ENCODE measurements around the gene PTPRN2. TPM values are rescaled to one million over a fixed set of nuclear protein-coding genes. Genes with fewer than 3 reads are reported as not detected.

PTPRN2 gene
- total RNA-seq, 4 donors from 2014 or later: 14.9 to 34.3 (median 21.3) TPM

GRCh38 chr7:158067219-158067930 lies 520.2 kb downstream of the PTPRN2 start:
- H3K4me3 ChIP-seq: no peak overlapping the region
- H3K9me3 ChIP-seq: no peaks in the 10 kb centered on the region
- H3K36me3 ChIP-seq: no peaks in the 10 kb centered on the region
- DNase-seq: peak in 2 of 3 donors; percentile 28 to 30
- no peak overlapping the region for H3K27ac ChIP-seq
- no peaks in the 10 kb centered on the region for H3K4me1 ChIP-seq
- TF ChIP-seq CTCF (IDR thresholded peaks at IDR 0.05): no peak
- TF ChIP-seq POLR2A (IDR thresholded peaks at IDR 0.05): no peak
- no peaks in the 10 kb centered on the region for H3K27me3 ChIP-seq

- TF ChIP-seq POLR2A (IDR thresholded peaks at IDR 0.05): no peak
- TF ChIP-seq CTCF (IDR thresholded peaks at IDR 0.05): no peak
- Histone ChIP-seq H3K4me1 (no peaks in the 10 kb centered on the region), H3K36me3 (no peaks in the 10 kb centered on the region), H3K4me3 (no peak overlapping the region), H3K27ac (no peak overlapping the region), H3K9me3 (no peaks in the 10 kb centered on the region), H3K27me3 (no peaks in the 10 kb centered on the region)
- DNase-seq: peak in 1 of 3 donors; percentile 9
Observed at GRCh38 chr7:158066085-158066484, 521.5 kb downstream of the PTPRN2 start.

DNA sequence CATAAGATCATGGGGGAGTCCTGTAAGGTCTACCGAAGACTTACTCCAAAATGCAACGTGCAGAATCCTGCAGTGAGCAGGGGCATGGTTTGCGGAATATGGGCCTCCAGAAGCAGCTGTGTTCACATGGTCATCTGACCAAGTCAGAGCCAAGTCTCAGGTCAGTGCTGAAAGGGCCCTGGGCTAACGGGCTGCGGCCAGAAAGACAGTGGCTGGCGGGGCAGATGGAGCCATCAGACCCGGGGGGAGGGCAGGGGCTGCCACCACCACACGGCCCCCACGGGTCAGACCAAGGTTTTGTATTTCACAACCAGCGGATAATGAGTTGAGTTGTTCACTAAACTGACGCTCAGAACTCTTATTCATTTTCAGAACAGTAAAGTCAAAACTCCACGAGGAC lies 522.3 kb downstream of the PTPRN2 start:
- no peaks in the 10 kb centered on the region for H3K9me3 ChIP-seq
- H3K27me3 ChIP-seq: no peaks in the 10 kb centered on the region
- no peaks in the 10 kb centered on the region for H3K4me1 ChIP-seq
- H3K36me3 ChIP-seq: no peaks in the 10 kb centered on the region
- TF ChIP-seq POLR2A (IDR thresholded peaks at IDR 0.05) (no peak), CTCF (IDR thresholded peaks at IDR 0.05) (no peak)
- H3K27ac ChIP-seq: no peak overlapping the region
- no peak overlapping the region for H3K4me3 ChIP-seq
- DNase-seq: peak in 1 of 3 donors; percentile 7

DNA sequence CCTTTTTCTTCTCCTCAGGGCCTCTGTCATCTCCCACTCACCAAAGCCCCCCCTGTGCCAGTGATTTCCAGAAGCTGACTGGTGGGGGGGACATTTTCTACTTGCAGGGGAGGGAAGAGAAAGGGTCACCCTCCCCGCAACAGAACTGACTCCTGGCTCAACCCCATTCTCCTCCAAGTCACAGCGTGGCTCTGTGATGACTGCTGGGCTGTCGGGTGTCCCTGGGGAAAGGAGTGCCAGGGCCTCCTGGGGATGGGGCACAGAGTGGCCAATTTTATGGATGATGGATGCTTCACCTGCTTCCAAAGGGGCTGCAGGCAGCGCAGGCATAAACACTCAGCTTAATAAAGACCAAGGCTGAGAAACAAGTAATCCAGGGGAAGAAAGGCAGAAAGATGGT lies 523.0 kb downstream of the PTPRN2 start:
- DNase-seq: peak in 1 of 3 donors; percentile 16

DNA sequence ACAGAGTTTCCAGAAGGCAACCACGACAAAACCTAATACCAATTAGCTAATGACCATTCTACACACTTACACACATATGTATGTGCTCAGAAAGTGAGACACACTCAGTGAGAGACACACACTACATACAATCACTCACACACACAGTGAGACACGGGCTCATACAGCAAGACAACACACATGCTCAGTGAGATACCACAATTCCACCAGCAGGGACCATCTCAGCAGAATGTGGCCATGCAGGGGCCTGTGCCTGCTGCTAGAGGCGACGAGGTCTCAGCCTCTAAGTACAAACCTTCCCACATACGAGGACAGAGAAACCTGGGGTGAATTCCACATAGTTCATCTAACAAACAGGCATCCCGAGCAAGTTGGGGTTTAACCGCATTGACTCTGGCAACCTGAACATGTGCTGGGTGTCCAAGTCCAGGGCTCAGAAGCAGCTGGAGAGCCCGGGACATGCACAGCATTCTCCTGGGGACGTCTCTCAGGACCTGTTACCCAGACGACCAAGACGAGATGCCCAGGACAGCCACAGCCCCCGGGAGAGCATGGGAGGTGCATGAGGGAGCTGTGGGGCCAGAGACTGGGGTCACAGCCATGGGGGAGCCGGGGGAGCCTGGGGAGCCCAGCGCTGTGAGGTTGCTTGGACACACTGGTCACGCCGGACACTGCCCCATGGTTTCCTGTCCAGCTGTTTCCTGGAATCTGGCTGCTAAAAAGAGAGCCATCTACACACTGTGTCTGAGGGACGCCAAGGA lies 523.6 kb downstream of the PTPRN2 start:
- Histone ChIP-seq H3K4me1 (no peaks in the 10 kb centered on the region), H3K36me3 (no peaks in the 10 kb centered on the region), H3K4me3 (no peak overlapping the region), H3K9me3 (no peaks in the 10 kb centered on the region), H3K27me3 (no peaks in the 10 kb centered on the region), H3K27ac (no peak overlapping the region)
- no peak for DNase-seq
- TF ChIP-seq POLR2A (IDR thresholded peaks at IDR 0.05) (no peak), CTCF (IDR thresholded peaks at IDR 0.05) (no peak)

More for the DNA sequence above, 523.0 kb downstream of the PTPRN2 start:
- Histone ChIP-seq H3K36me3 (no peaks in the 10 kb centered on the region), H3K27me3 (no peaks in the 10 kb centered on the region), H3K4me3 (no peak overlapping the region), H3K4me1 (no peaks in the 10 kb centered on the region), H3K27ac (no peak overlapping the region), H3K9me3 (no peaks in the 10 kb centered on the region)
- TF ChIP-seq CTCF (IDR thresholded peaks at IDR 0.05): no peak
- TF ChIP-seq POLR2A (IDR thresholded peaks at IDR 0.05): no peak
